ENCODE results near the gene PTPN4.

GRCh38 chr2:119873350-119874315, 113.9 kb downstream of the PTPN4 start:
- TF ChIP-seq EZH2 (IDR thresholded peaks at IDR 0.05; ENCODE audit: low read depth, unreplicated experiment): no peak
- TF ChIP-seq EZH2phosphoT487 (IDR thresholded peaks at IDR 0.05; ENCODE audit: unreplicated experiment): no peak
- TF ChIP-seq, protein P1, sequence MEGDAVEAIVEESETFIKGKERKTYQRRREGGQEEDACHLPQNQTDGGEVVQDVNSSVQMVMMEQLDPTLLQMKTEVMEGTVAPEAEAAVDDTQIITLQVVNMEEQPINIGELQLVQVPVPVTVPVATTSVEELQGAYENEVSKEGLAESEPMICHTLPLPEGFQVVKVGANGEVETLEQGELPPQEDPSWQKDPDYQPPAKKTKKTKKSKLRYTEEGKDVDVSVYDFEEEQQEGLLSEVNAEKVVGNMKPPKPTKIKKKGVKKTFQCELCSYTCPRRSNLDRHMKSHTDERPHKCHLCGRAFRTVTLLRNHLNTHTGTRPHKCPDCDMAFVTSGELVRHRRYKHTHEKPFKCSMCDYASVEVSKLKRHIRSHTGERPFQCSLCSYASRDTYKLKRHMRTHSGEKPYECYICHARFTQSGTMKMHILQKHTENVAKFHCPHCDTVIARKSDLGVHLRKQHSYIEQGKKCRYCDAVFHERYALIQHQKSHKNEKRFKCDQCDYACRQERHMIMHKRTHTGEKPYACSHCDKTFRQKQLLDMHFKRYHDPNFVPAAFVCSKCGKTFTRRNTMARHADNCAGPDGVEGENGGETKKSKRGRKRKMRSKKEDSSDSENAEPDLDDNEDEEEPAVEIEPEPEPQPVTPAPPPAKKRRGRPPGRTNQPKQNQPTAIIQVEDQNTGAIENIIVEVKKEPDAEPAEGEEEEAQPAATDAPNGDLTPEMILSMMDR (conservative IDR thresholded peaks at IDR 0.05; ENCODE audit: low read depth in 2 of 2): no peak
- no peak for TF ChIP-seq CREB1 (CRISPR knock-in tag; IDR thresholded peaks at IDR 0.05; ENCODE audit: low read depth)
- no peak for TF ChIP-seq POLR2AphosphoS5 (IDR thresholded peaks at IDR 0.05; ENCODE audit: low read depth)
- TF ChIP-seq ZNF331 (CRISPR knock-in tag; IDR thresholded peaks at IDR 0.05; ENCODE audit: low read depth): no peak
- no peak for TF ChIP-seq STAT1 (IDR thresholded peaks at IDR 0.05; ENCODE audit: unreplicated experiment)
- TF ChIP-seq, protein P2, sequence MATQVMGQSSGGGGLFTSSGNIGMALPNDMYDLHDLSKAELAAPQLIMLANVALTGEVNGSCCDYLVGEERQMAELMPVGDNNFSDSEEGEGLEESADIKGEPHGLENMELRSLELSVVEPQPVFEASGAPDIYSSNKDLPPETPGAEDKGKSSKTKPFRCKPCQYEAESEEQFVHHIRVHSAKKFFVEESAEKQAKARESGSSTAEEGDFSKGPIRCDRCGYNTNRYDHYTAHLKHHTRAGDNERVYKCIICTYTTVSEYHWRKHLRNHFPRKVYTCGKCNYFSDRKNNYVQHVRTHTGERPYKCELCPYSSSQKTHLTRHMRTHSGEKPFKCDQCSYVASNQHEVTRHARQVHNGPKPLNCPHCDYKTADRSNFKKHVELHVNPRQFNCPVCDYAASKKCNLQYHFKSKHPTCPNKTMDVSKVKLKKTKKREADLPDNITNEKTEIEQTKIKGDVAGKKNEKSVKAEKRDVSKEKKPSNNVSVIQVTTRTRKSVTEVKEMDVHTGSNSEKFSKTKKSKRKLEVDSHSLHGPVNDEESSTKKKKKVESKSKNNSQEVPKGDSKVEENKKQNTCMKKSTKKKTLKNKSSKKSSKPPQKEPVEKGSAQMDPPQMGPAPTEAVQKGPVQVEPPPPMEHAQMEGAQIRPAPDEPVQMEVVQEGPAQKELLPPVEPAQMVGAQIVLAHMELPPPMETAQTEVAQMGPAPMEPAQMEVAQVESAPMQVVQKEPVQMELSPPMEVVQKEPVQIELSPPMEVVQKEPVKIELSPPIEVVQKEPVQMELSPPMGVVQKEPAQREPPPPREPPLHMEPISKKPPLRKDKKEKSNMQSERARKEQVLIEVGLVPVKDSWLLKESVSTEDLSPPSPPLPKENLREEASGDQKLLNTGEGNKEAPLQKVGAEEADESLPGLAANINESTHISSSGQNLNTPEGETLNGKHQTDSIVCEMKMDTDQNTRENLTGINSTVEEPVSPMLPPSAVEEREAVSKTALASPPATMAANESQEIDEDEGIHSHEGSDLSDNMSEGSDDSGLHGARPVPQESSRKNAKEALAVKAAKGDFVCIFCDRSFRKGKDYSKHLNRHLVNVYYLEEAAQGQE (IDR thresholded peaks at IDR 0.05; ENCODE audit: unreplicated experiment): no peak
- no peak for TF ChIP-seq JUNB (IDR thresholded peaks at IDR 0.05; ENCODE audit: unreplicated experiment)

Measured in GM23338 (cell line).